ENCODE results near the gene CKMT1A.
"Not testable (repeated sequence)": the region's sequence is repeated elsewhere in the genome, so short reads cannot be mapped to it uniquely, and the experiment has no call there.

The CKMT1A gene

GRCh38 chr15:43693148-43694022 lies at the start of gene CKMT1A:
Gene CKMT1A (plus strand): TSS chr15:43693859. CDS start chr15:43694051, 192 bp downstream.
- H3K4me3 Mint-ChIP-seq; DNase-seq; H3K4me1 Mint-ChIP-seq; H3K36me3 Mint-ChIP-seq (ENCODE audit: low read depth); H3K9me3 Mint-ChIP-seq; H3K27ac Mint-ChIP-seq: not testable (repeated sequence)
- ATAC-seq = peak; percentile 40
- peaks cover 12% of the 10 kb centered on the region for H3K27me3 Mint-ChIP-seq

GRCh38 chr15:43648649-43649429 lies 44.8 kb upstream of the CKMT1A start, which contains the start of gene CATSPER2:
Gene CATSPER2 (minus strand): TSS chr15:43648844. CDS start chr15:43648061, 783 bp downstream.
- H3K4me1 Mint-ChIP-seq = no peaks in the 10 kb centered on the region
- H3K9me3 Mint-ChIP-seq = no peaks in the 10 kb centered on the region
- H3K27ac Mint-ChIP-seq = no peak within 1 kb of the TSS
- ATAC-seq = peak; percentile 77
- no peak within 1 kb of the TSS for H3K4me3 Mint-ChIP-seq
- peaks cover 16% of the 10 kb centered on the region for H3K36me3 Mint-ChIP-seq (ENCODE audit: low read depth)
- H3K27me3 Mint-ChIP-seq = no peaks in the 10 kb centered on the region
- DNase-seq = no peak

- not testable (repeated sequence) for DNase-seq, H3K27ac Mint-ChIP-seq, H3K9me3 Mint-ChIP-seq, H3K27me3 Mint-ChIP-seq, ATAC-seq, H3K4me1 Mint-ChIP-seq, H3K4me3 Mint-ChIP-seq
- H3K36me3 Mint-ChIP-seq (ENCODE audit: low read depth) = peaks cover 17% of the 10 kb centered on the region
Observed at GRCh38 chr15:43649430-43649926, 44.2 kb upstream of the CKMT1A start.

- H3K4me1 Mint-ChIP-seq; H3K27ac Mint-ChIP-seq; H3K4me3 Mint-ChIP-seq; H3K27me3 Mint-ChIP-seq; ATAC-seq; DNase-seq; H3K36me3 Mint-ChIP-seq (ENCODE audit: low read depth); H3K9me3 Mint-ChIP-seq: not testable (repeated sequence)
Observed at GRCh38 chr15:43659727-43660126, 33.9 kb upstream of the CKMT1A start.

GRCh38 chr15:43662293-43662692 lies 31.4 kb upstream of the CKMT1A start:
- not testable (repeated sequence) for H3K27ac Mint-ChIP-seq, ATAC-seq

GRCh38 chr15:43663333-43663732 lies 30.3 kb upstream of the CKMT1A start:
- not testable (repeated sequence) for H3K27me3 Mint-ChIP-seq; H3K4me3 Mint-ChIP-seq; DNase-seq; H3K36me3 Mint-ChIP-seq (ENCODE audit: low read depth); H3K4me1 Mint-ChIP-seq; H3K27ac Mint-ChIP-seq; H3K9me3 Mint-ChIP-seq; ATAC-seq

More at GRCh38 chr15:43662293-43662692, 31.4 kb upstream of the CKMT1A start:
- H3K9me3 Mint-ChIP-seq; H3K36me3 Mint-ChIP-seq (ENCODE audit: low read depth); H3K27me3 Mint-ChIP-seq; H3K4me1 Mint-ChIP-seq; H3K4me3 Mint-ChIP-seq; DNase-seq: not testable (repeated sequence)

GRCh38 chr15:43666177-43666576 lies 27.5 kb upstream of the CKMT1A start:
- not testable (repeated sequence) for H3K9me3 Mint-ChIP-seq; H3K36me3 Mint-ChIP-seq (ENCODE audit: low read depth); DNase-seq; H3K27me3 Mint-ChIP-seq; H3K4me1 Mint-ChIP-seq; ATAC-seq; H3K27ac Mint-ChIP-seq; H3K4me3 Mint-ChIP-seq

- not testable (repeated sequence) for H3K36me3 Mint-ChIP-seq (ENCODE audit: low read depth); H3K9me3 Mint-ChIP-seq; H3K27ac Mint-ChIP-seq; H3K4me1 Mint-ChIP-seq; DNase-seq; H3K27me3 Mint-ChIP-seq; H3K4me3 Mint-ChIP-seq; ATAC-seq
Observed at GRCh38 chr15:43674175-43674574, 19.5 kb upstream of the CKMT1A start.

GRCh38 chr15:43689604-43690301 lies 3.9 kb upstream of the CKMT1A start:
- H3K9me3 Mint-ChIP-seq; DNase-seq; H3K4me3 Mint-ChIP-seq; H3K27me3 Mint-ChIP-seq; H3K27ac Mint-ChIP-seq; H3K36me3 Mint-ChIP-seq (ENCODE audit: low read depth); H3K4me1 Mint-ChIP-seq: not testable (repeated sequence)
- ATAC-seq = peak; percentile 97

- H3K4me1 Mint-ChIP-seq; ATAC-seq; H3K27ac Mint-ChIP-seq; H3K9me3 Mint-ChIP-seq; H3K36me3 Mint-ChIP-seq (ENCODE audit: low read depth); H3K4me3 Mint-ChIP-seq; DNase-seq: not testable (repeated sequence)
- peaks cover 11% of the 10 kb centered on the region for H3K27me3 Mint-ChIP-seq
Observed at GRCh38 chr15:43692679-43693078, 980 bp upstream of the CKMT1A start.

GRCh38 chr15:43702174-43702573 lies 8.5 kb downstream of the CKMT1A start:
- Mint-ChIP-seq H3K4me3 (no peak overlapping the region), H3K36me3 (ENCODE audit: low read depth) (no peaks in the 10 kb centered on the region), H3K4me1 (no peaks in the 10 kb centered on the region)

GRCh38 chr15:43702701-43703424 lies 9.2 kb downstream of the CKMT1A start:
- no peaks in the 10 kb centered on the region for H3K4me1 Mint-ChIP-seq
- no peaks in the 10 kb centered on the region for H3K36me3 Mint-ChIP-seq (ENCODE audit: low read depth)
- no peaks in the 10 kb centered on the region for H3K9me3 Mint-ChIP-seq
- H3K27me3 Mint-ChIP-seq = peaks cover 8% of the 10 kb centered on the region
- H3K27ac Mint-ChIP-seq = no peak overlapping the region
- no peak for DNase-seq
- no peak overlapping the region for H3K4me3 Mint-ChIP-seq
- no peak for ATAC-seq

More at GRCh38 chr15:43702174-43702573, 8.5 kb downstream of the CKMT1A start:
- no peak overlapping the region for H3K27ac Mint-ChIP-seq
- ATAC-seq = no peak
- DNase-seq = no peak
- H3K9me3 Mint-ChIP-seq = no peaks in the 10 kb centered on the region
- peaks cover 15% of the 10 kb centered on the region for H3K27me3 Mint-ChIP-seq

- not testable (repeated sequence) for DNase-seq; ATAC-seq; H3K27me3 Mint-ChIP-seq; H3K9me3 Mint-ChIP-seq; H3K4me3 Mint-ChIP-seq; H3K4me1 Mint-ChIP-seq; H3K36me3 Mint-ChIP-seq (ENCODE audit: low read depth); H3K27ac Mint-ChIP-seq
Observed at GRCh38 chr15:43710431-43711131, 16.9 kb downstream of the CKMT1A start.

Measured in activated naive CD8-positive, alpha-beta T cell treated with anti-CD3 and anti-CD28 coated beads, Interleukin-2, amount 50 U/mL, for 24 hours (primary cell).